Gastrocnemius medialis (tissue), 4 donors: ENCODE data around the gene ATP2A2. TPM values are rescaled to one million over a fixed set of nuclear protein-coding genes. Genes with fewer than 3 reads are reported as not detected.

ENCODE experiments used
- ATAC-seq, 2 donors: fragments of 150-250 bp; one replicate each; pipeline ENCODE4 v1.9.1; 2016
- DNase-seq, 2 donors: peaks; one replicate each; pipeline ENCODE4 v3.0.0-alpha.2; 2019
- H3K27ac ChIP-seq, 4 donors: fragments of 200-600 bp; sonication (generic); 1 replicate in 1 of 4; 2 replicates in 3 of 4; pipeline ENCODE4 v1.5.1; 2016 to 2018; ENCODE audit warnings: mild to moderate bottlenecking in 2 of 4, moderate library complexity in 1 of 4
- H3K27me3 ChIP-seq, 3 donors: fragments of 200-600 bp; sonication (generic) in 2 of 3; 1 replicate in 1 of 3; 2 replicates in 2 of 3; pipeline versions ENCODE4 v1.5.1 to v1.6.0; 2016 to 2019; ENCODE audit warnings: mild to moderate bottlenecking in 1 of 3, moderate library complexity in 1 of 3
- H3K36me3 ChIP-seq, 2 donors: fragments of 200-600 bp; sonication (generic) in 1 of 2; one replicate each; pipeline ENCODE4 v1.5.1; 2017 to 2018
- H3K4me1 ChIP-seq, 2 donors: fragments of 200-600 bp; sonication (generic) in 1 of 2; one replicate each; pipeline ENCODE4 v1.5.1; 2016 to 2017; ENCODE audit warnings: mild to moderate bottlenecking in 2 of 2
- H3K4me3 ChIP-seq, 4 donors: fragments of 200-600 bp; sonication (generic) in 3 of 4; 1 replicate in 1 of 4; 2 replicates in 3 of 4; pipeline ENCODE4 v1.5.1; 2016 to 2019; ENCODE audit warnings: mild to moderate bottlenecking in 2 of 4
- H3K9me3 ChIP-seq, 3 donors: fragments of 200-600 bp; sonication (generic) in 2 of 3; 1 replicate in 1 of 3; 2 replicates in 2 of 3; pipeline ENCODE4 v1.5.1; 2016 to 2019
- POLR2A ChIP-seq, 2 donors: fragments of 450-650 bp; IDR thresholded peaks; one replicate each; pipeline ENCODE4 v1.6.1; 2017; ENCODE audit warnings: antibody characterized with exemption in 2 of 2, mild to moderate bottlenecking in 2 of 2, moderate library complexity in 2 of 2
- in situ Hi-C, 4 donors: fragments of 200-750 bp; cut with MboI; loops; one replicate each; pipeline versions ENCODE4 v1.15.0 to v1.8.0; 2017; ENCODE audit warnings: low sequenced_read_pairs in 4 of 4
- intact Hi-C: fragments of 100-400 bp; cut with DNase I; formaldehyde crosslinking; loops from one replicate; pipeline ENCODE4 v1.15.1; 2023; ENCODE audit warnings: low total_unique reads
- total RNA-seq, 4 donors: library from RNA; depleted of rRNA; stranded (reverse); fragments of >200 nt; gene quantifications; one replicate each; pipeline versions ENCODE4 v1.1.0 to v1.2.3, GENCODE V29; 2016
- TF ChIP-seq, protein P1 (sequence below), 5 experiments: fragments of 450-650 bp in 3 of 5; fragments of 200-600 bp in 2 of 5; sonication (generic) in 2 of 5; IDR thresholded peaks in 4 of 5; conservative IDR thresholded peaks in 1 of 5; 1 replicate in 4 of 5; 2 replicates in 1 of 5; pipeline ENCODE4 v1.5.1; 2016 to 2019; ENCODE audit warnings: antibody characterized with exemption in 5 of 5, mild to moderate bottlenecking in 3 of 5, moderate library complexity in 3 of 5

ATP2A2 gene
- total RNA-seq, 4 donors from 2014 or later, result 788 to 1,983 (median 1,302) TPM

DNA sequence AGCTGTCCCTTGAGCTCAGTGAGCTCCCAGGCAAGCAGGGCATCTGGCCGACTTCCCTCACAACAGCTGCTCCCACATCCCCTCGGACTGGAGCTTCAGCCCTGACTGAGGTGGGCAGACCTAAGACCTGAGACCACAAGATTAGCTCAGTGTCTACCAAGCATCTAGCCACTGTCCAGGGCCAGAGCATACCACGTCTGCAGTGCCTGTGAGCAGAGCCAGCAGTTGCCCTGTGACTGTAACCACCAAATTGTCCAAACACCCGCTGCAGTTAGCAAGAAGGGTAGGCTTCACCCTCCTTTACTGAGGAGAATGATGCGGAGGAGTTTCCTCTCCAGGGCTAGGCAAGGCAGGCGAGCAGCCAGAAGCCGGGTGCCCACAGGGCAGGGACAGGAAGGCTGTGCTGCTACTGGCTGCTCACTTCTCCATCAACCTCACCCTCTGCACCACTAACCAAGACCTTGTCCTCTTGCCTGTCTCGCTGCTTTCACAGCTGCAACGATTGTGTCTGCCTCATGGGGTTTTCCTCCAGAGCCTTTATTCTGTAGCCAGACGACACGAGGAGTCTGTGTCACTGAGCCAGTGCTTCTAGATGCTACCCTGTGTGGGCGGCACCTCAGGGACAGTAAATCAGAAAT lies 68.6 kb downstream of the ATP2A2 start:
- H3K27me3 ChIP-seq, result no peaks in the 10 kb centered on the region
- DNase-seq (no peak), ATAC-seq (no peak)
- no peaks in the 10 kb centered on the region for H3K4me1 ChIP-seq
- H3K4me3 ChIP-seq, result no peak overlapping the region
- H3K9me3 ChIP-seq, result no peaks in the 10 kb centered on the region
- H3K36me3 ChIP-seq, result peaks cover 8 to 67% of the 10 kb centered on the region in 2 donors
- peak overlapping the region in 1 of 4 donors; percentile 17 for H3K27ac ChIP-seq
- intact Hi-C loops, result no loop called here
- TF ChIP-seq POLR2A (IDR thresholded peaks at IDR 0.05), result no peak
- TF ChIP-seq, protein P1, sequence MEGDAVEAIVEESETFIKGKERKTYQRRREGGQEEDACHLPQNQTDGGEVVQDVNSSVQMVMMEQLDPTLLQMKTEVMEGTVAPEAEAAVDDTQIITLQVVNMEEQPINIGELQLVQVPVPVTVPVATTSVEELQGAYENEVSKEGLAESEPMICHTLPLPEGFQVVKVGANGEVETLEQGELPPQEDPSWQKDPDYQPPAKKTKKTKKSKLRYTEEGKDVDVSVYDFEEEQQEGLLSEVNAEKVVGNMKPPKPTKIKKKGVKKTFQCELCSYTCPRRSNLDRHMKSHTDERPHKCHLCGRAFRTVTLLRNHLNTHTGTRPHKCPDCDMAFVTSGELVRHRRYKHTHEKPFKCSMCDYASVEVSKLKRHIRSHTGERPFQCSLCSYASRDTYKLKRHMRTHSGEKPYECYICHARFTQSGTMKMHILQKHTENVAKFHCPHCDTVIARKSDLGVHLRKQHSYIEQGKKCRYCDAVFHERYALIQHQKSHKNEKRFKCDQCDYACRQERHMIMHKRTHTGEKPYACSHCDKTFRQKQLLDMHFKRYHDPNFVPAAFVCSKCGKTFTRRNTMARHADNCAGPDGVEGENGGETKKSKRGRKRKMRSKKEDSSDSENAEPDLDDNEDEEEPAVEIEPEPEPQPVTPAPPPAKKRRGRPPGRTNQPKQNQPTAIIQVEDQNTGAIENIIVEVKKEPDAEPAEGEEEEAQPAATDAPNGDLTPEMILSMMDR (IDR thresholded peaks at IDR 0.05 in 4 of 5, conservative IDR thresholded peaks at IDR 0.05 in 1 of 5), result no peak
- in situ Hi-C loops, result no loop called here

DNA sequence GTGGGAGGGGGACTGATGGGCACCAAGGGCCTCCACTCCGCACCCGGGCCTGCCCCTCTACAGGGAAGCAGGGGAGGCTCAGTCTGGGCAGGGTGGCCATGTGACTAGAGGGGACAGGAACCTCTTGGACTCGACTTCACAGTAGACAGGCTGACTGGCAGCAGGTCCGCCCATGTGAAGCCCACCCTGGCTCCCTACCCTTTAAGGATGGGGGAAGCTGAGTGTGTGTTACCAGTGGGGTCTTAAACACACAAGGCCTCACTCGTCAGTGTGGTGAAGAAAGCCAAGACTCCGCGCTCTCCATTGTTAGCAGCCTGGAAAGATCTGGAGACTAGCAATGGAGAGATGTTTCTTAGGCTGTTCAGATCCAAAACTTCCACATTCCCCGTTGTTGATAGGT lies 70.1 kb downstream of the ATP2A2 start:
- in situ Hi-C loops, result no loop called here

DNA sequence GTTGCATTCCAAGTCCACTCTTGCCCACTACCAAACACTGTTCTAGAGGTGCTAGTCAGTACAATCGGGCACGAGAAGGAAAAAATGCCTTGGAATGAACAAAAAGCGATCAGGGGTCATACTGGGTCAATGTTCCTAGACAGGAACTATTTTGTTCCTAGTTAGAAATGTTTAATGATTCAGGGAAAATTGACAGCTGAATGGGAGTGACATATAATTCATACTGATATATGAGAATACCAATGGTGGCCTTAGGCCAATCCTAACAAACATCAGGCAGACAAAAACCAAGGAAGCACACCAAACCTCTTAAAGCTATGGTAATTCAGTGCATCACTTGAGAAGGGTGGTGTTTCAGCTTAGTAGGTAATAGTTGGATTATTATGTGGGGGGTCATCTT lies 71.4 kb downstream of the ATP2A2 start:
- ATAC-seq (no peak), DNase-seq (no peak)
- TF ChIP-seq POLR2A (IDR thresholded peaks at IDR 0.05), result no peak
- TF ChIP-seq, protein P1 (IDR thresholded peaks at IDR 0.05 in 4 of 5, conservative IDR thresholded peaks at IDR 0.05 in 1 of 5), result no peak
- H3K27me3 ChIP-seq, result no peaks in the 10 kb centered on the region
- no peak overlapping the region for H3K27ac ChIP-seq
- H3K4me3 ChIP-seq, result no peak overlapping the region
- no peaks in the 10 kb centered on the region for H3K4me1 ChIP-seq
- in situ Hi-C loops (no loop called here), intact Hi-C loops (no loop called here)
- peaks cover 0 to 39% of the 10 kb centered on the region in 2 donors for H3K36me3 ChIP-seq
- H3K9me3 ChIP-seq, result no peaks in the 10 kb centered on the region

More for the DNA sequence above, 70.1 kb downstream of the ATP2A2 start:
- DNase-seq (no peak), ATAC-seq (no peak)
- no peaks in the 10 kb centered on the region for H3K4me1 ChIP-seq
- no peaks in the 10 kb centered on the region for H3K9me3 ChIP-seq
- intact Hi-C loops, result no loop called here
- H3K4me3 ChIP-seq, result no peak overlapping the region
- TF ChIP-seq, protein P1 (IDR thresholded peaks at IDR 0.05 in 4 of 5, conservative IDR thresholded peaks at IDR 0.05 in 1 of 5), result no peak
- no peak for TF ChIP-seq POLR2A (IDR thresholded peaks at IDR 0.05)
- H3K27me3 ChIP-seq, result no peaks in the 10 kb centered on the region
- H3K36me3 ChIP-seq, result peaks cover 2 to 52% of the 10 kb centered on the region in 2 donors
- H3K27ac ChIP-seq, result no peak overlapping the region

DNA sequence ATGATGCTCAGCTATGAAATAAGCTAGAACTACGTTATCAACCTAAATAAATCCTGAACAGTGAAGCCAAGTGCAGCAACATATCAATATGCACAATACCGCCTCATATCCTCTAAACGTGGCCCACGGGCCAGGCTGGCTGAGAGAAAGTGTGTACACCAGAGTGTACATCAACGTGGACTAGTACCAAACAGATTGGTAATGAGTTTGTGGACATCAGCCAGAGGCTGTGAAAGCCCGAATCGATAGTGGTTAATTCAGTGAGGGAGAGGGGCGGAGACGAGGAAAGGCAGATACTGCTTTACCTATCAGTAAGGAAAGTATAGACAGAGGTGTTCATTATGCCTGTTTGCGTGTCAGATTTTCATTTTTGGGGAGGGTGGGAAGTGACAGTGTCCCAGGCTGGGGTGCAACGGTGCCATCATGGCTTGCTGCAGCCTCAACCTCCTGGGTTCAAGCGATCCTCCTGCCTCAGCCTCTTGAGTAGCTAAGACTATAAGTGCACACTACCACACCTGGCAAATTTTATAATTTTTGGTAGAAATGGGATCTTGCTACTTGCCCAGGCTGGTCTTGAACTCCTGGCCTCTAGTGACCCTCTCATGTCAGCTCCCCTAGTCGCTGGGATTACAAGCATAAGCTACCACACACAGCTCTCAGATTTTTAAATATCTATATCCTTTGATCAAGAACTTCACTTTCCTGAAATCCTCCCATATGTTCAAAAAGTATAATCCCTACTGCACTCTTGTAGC lies 72.3 kb downstream of the ATP2A2 start:
- no peak overlapping the region for H3K4me3 ChIP-seq
- DNase-seq, result no peak
- H3K4me1 ChIP-seq, result no peaks in the 10 kb centered on the region
- no peak for TF ChIP-seq POLR2A (IDR thresholded peaks at IDR 0.05)
- TF ChIP-seq, protein P1 (IDR thresholded peaks at IDR 0.05 in 4 of 5, conservative IDR thresholded peaks at IDR 0.05 in 1 of 5), result no peak
- ATAC-seq, result peak in 1 of 2 donors; percentile 4
- peaks cover 0 to 29% of the 10 kb centered on the region in 2 donors for H3K36me3 ChIP-seq
- no peaks in the 10 kb centered on the region for H3K9me3 ChIP-seq
- in situ Hi-C loops (no loop called here), intact Hi-C loops (no loop called here)
- peak overlapping the region in 3 of 4 donors; percentile 25 to 42 (median 35) for H3K27ac ChIP-seq
- no peaks in the 10 kb centered on the region for H3K27me3 ChIP-seq
